Stimulated activated CD8-positive, alpha-beta memory T cell treated with anti-CD3 and anti-CD28 coated beads, Interleukin-2, amount 100 ng/mL, for 48 hours (primary cell): Measurements from ENCODE around the gene C1orf210.

Experiments used
- DNase-seq, 2 donors: peaks; one replicate each; pipeline ENCODE4 v3.0.0-alpha.2; 2020; ENCODE audit warnings: low read depth in 2 of 2

The C1orf210 gene

DNA sequence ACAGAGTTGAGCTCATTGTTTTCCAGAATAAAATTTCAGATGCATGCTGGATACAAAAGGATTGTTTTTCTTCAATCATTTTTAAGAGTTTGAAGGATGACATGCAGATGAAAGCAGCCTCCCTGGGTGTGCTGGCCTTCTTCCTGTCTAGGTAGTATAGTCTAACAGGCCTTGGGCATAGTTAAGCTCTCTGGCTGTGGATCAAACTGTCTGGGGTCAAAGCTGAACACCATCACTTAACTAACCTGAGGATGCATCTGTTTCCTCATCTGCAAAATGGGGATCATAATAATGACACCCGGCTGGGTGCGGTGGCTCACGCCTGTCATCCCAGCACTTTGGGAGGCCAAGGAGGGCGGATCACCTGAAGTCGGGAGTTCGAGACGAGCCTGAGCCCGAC is 9.4 kb upstream of the C1orf210 start:
- no peak for DNase-seq

DNA sequence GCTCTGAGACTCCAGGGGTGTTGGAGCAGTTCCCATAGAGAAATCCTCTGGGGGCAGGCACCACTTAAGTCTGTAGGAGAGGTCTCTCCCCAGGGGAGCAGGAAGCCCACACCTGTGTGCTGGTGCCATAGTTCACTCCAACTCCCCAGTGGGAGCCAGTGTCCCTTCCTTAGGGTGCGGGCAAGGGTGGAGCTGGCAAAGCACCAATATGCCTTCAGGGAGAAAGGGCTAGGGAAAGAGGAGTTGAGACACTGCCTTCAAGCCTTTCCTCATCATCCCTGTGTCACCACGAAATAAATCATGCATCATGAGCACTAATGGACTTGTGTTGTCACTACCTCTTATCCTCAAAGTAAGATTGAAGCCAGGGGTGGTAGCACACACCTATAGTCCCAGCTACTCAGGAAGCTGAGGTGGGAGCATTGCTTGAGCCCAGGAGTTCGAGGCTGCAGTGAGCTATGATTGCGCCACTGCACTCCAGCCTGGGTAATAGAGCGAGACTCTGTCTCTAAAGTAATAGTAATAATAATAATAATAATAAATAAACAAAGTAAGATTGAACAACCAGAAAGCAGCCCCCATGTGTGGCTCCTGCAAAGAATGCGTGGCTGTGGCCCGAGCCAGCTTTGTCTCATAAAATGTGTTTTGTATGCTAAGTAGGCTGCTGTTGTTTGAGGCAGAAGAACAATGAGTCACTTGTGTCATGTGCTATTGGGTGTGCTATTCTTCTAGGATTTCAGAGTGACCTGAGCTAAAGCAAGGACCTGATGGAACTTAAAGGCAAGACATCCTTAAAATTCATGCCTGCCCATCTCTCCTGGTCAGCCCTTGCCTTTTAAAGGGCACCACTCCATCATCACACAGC is 8.7 kb upstream of the C1orf210 start:
- no peak for DNase-seq

DNA sequence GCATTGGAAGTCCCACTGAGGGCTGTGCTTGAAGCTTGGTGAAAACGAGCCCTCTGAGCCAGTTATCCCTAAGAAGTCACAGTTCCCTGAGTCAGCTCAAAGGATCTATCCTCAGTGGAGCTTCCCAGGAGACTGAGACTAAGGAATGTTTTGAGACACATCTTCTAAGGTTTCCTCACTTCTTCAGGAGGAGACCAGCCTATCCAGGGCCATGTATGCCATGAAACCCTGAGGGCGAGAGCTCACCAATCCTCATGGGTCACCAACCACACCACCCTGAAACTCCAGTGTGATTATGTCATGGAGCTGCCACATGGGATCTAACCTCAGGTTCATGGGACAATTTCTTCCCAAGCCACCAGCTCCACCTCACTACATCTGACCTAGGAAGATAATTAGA is 7.8 kb upstream of the C1orf210 start:
- DNase-seq, result no peak

DNA sequence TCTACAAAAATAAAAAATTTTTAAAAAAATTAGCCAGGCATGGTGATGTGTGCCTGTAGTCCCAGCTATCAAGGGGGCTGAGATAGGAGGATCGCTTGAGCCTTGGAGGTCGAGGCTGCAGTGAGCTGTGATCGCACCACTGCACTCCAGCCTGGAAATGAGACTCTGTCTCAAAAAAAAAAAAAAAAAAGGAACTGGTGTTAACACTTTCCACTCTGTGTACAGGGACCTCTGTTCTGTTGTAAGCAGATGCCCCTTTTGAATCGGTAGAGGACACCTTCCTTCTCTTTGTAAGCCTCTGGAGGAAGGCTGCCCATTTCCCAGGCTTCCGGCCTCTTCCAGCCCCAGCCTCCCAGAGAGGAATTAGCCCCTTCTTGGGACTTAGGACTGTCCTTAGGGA is 7.3 kb upstream of the C1orf210 start:
- no peak for DNase-seq

DNA sequence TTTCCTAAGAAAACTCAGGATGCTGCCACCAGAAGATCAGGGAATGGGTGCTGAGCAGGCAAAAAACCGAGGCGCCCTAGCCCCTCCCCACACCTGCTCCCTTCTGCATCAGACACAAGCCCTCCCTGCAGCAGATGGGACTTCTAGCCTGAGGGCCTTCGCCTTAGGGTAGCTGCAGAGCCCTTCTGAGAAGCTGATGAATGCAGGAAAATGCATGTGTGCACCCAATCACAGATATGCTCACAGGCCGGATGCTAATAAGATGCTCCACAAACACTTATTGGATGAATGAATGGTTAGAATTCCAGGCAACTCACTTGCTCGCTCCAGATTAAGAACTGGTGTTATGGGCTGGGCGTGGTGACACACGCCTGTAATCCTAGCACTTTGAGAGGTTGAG is 6.8 kb upstream of the C1orf210 start:
- DNase-seq, result no peak

DNA sequence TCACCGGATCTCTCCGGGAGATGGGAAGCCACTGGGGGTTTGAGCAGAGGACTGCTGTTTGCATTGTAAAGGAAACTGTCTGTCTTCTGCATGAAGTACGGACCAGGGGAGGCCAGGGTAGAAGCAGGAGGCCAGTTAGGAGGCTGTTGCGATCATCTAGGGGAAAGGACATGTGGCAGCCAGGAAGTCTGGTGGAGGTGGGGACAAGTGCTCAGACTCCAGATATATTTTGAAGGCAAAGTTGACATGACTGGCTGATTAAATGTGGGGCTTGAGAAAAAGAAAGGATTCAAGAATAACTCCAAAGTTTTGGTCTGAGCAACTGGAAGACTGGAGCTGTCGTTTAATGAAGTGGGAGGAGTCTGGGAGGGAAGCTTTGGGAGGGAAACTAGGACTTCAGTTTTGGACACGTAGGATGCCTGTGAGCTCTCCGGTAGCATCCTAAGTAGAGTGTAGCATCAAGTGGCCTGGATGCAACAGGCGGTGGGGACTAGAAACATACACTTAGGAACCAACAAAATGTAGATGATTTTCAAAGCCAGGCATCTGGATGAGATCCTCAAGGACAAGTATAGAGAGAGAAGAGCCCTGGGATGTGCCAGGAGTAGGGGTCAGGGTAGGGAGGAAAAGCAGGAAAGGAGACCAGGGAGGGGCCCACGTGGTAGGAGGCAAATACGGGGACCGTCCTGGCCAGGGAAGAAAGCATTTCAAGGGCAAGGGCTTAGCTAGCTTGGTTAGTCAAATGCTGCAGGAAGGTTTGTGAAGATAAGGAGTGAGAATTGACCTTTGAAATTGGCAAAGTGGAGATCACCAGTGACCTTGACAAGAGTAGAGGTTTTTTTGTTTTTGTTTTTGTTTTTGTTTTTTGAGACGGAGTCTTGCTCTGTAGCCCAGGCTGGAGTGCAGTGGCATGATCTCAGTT is 3.7 kb upstream of the C1orf210 start:
- DNase-seq, result no peak

DNA sequence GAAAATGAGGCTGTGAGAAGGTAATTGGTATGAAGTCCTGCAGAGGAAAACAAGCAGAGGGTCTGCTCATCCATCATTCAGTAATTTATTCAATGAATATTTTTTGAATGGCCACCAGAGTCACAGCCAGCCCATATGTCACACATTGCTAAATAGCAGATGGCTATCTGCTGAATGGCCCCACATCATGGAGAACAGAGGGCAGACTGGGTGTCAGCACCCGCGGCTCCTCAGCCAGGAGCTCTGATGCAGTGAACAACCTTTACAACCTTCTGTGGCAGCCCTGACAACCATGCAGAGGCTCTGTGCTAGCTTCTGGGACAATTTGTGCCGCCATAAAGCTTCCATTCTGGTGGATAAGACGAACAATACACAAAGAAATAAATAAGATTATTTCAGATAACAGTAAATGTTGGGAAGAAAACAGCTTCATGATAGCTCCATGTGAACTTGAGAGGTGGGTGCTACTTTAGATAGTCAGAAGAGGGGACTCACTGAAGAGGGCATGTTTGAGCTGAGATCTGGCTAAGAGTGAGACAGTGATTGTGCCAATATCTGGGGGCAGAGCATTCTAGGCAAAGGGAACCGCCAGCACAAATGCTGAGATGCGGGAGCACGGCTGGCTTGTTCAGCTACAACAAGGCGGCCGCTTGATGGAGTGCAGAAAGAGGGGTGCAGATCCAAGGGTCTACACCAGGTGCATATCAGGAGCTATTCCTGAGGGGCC is 2.8 kb upstream of the C1orf210 start:
- no peak for DNase-seq

DNA sequence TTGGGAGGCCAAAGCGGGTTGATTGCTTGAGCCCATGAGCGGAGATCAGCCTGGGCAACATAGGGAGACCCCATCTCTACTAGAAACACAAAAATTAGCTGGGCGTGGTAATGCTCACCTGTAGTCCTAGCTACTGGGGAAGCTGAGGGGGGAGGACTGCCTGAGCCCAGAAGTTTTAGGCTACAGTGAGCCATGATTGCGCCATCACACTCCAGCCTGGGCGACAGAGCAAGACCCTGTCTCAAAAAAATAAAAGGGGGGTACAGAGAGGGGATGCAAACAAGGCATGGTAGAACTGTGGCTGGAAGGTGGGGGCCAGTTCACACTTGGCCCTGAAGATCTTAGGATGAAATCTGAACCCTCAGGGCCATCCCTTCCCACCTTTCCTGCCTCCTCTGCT is 1.2 kb upstream of the C1orf210 start:
- DNase-seq, result no peak

DNA sequence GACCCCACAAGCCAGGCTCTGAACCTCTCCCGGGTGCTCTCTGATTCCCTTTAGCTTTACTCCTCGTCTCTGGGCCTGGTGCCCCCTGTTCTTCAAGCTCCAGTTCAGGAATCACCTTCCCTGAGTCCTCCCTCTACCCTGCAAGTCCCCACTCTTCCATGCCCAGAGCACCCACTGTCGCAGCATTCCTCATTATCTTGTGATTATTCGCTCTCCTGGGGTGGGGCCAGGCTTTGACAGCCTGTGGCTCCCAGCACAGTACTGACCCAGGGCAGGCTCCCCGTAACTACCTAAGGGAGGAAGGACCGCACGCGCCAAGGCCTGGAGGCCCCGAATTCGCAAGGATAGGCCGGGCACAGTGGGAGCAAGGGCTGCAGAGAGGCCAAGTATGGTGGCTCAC is 734 bp upstream of the C1orf210 start:
- no peak for DNase-seq

DNA sequence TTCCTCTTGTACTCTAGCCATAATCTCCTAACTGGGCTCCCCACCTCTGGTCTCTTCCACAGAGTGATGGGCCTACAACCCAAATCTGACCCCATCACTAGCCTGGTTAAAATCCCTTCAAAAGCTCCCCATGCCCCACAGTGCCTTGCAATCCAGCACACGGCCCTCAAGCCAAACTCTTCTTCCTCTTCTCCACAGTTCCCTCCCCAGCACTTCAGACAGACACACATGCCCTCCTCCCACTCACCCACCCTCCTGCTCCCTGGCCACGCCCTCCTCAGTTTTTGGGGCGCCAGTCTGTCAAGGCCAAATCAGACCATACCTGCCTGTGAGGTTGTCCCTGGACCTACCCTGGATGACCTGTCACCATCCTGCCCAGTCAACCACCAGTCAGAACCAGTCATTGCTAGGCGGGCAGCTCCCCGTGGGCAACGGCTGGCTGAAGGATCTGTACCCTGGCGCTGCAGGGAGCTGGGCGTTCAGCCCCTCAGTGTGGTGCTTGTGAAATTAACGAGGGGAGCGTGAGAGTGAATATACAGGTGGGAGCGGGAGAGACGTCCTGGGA is 753 bp downstream of the C1orf210 start:
- DNase-seq, result no peak

DNA sequence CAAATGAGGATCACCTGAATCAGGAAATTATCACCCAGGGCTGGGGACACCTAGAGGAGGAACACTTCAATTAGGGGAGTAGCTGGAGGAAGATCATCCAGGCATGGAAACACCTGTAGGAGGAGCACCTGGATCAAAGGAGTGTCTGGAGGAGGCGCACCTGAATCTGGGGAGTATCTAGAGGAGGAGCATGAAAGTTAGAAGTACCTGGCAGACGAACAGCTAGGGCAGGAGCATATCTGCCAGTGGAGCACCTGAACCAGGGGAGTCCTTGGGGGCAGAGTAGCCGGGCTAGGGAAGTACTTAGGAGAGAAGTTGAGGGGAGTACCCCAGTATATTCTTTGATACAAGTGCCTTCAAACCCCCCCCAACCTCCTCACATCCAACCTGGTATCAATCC is 1.3 kb downstream of the C1orf210 start:
- no peak for DNase-seq

DNA sequence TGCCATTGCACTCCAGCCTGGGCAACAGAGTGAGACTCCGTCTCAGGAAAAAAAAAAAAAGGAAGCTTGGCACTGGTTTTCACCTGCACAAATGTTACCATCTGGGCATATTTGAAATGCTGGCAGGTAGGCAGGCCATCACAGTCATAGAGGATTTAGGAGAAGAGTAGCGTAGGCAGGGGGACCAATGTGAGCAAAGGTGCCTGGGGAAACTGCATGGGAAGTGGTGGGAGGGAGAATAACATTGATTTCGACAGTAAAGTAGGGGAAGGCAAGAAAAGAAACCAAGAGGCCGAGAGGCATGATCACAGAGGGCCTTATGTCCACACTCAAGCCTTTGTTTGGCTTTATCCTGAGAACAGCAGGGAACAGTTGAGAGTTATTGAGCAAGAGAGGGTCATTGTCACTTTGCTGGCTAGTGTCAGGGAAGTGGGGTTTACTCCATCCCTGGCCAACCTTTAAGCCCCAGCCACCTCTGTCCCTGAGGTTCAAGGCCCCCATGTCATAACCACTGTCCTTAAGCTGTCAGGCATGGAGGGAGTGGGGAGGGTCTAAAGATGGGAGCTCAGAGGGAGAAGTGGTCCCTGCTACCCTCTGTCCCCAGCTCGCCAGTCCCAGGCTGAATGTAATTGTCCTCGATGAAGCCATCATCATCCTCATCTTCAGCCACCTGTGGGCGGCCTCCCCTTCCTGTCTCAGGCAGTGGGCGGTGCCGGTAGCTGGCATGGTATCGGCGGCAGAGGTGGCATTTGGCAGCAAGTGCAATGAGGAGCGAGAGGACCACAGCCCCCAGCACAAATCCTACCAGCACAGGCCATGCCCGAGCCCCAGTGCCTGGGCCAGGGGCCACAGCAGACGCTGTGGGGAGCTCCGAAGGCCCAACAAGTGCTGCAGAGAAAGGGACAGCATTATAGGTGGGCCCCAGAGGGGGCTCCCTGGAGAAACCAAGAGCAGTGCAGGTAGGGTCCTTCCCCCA is 2.9 kb downstream of the C1orf210 start:
- no peak for DNase-seq

DNA sequence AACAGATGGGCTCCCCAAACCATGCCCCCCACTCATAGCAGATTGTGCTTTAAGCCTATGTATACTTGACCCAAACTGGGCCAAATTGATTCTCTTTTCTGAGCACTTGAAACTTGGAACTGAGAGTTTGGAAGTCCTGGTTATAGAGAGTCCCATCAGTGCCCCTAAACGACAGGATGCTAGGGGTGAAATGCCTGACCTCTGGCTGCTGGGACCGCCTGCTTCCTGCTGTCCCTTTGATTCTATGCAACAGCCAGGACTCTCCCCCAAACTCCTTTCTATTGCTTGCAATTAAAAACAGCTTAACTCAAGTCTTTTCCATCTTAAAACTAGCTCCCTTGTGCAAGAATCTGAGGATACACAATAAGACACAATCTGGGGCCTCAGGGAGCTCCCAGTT is 4.7 kb downstream of the C1orf210 start:
- no peak for DNase-seq

DNA sequence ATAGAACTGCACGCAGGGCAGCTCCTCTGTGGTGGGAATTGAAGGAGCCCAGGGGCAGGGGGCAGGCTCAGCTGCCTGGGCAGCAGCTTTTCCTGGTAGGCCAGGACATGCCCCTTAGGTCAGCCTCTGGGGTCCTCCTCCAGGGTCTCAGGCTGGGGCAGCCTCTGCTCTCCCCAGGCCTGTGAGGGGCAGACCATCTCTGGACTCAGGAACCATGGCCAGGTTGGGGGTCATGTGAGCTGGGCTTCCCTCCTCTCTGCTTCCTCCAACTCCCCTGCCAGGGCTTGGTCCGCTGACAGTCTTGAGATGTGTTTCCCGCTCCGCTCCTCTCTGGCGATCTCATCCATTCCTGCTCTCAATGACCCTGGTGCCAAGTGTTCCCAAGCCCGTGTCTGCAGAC is 5.7 kb downstream of the C1orf210 start:
- no peak for DNase-seq

DNA sequence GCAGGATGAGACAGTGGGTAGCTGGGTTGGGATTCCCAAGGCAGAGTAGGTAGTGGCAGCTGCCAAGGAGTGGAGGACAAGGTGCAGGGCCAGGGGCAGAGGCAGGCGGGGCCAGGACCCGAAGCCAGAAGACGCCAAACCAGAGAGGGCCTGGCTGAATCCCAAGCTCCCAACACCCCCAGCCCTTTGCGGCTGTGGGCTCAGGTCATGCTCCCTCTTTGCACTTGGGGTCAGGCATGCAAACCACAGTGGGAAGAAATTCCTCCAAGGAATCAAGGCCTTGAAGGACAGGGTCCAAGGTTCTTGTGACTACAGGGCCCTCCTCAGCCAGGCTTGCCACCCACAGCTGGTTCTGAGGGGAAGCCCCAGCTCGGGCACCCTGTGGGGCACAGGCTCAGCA is 6.2 kb downstream of the C1orf210 start:
- no peak for DNase-seq

DNA sequence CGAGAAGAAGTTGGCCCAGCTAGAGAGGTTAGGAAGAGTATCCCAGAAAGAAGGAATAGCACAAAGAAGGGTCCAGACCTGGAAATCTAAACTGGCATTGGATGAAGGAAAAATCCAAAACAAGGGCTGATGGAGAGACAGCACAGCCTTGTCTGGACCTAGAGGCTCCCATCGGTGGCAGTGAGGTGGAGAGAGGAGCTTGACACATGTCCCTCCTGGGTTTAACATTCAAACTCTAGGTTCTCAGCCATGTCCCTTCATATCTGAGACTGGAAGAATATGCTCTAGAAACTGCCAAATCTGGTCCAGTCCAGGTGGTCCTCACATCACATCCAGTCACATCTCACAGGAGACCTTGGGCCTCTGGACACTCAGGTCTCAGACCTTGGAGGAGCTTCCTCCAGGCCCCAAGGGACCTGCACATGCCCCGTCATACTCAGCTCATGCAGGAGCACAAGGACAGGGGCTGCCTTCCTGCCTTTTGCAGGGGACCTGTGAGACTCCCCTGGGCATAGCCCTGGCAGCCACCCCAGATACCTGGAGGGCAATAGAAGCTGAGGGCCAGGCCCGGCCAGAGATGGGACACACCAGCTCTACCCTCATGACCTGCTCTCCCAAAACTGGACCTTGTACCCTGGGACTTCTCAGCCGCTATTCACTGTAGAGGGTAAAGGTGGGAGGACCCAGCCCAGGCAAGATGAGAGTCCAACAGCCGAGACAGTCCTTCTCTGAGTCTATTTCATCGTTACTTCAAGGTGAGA is 8.1 kb downstream of the C1orf210 start:
- DNase-seq, result no peak

DNA sequence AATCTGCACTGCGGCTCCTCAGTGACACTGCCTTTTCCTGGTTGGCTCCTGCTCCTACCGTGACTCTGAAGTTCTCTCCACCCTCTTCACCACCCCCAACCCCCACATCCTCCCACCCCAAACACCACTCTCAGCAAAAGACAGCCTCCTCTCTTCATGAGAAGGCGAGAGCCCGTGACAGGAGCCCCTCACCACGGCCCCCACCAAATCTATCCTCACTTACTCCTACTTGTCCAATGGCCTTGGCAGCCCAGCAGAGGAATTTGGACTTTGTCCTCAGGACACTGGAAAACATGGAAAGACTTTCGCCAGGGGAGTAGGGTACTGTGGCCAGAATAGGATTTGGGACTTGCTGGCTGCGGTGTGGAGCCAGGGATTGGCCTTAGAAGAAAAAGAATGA is 8.7 kb downstream of the C1orf210 start:
- DNase-seq, result no peak

DNA sequence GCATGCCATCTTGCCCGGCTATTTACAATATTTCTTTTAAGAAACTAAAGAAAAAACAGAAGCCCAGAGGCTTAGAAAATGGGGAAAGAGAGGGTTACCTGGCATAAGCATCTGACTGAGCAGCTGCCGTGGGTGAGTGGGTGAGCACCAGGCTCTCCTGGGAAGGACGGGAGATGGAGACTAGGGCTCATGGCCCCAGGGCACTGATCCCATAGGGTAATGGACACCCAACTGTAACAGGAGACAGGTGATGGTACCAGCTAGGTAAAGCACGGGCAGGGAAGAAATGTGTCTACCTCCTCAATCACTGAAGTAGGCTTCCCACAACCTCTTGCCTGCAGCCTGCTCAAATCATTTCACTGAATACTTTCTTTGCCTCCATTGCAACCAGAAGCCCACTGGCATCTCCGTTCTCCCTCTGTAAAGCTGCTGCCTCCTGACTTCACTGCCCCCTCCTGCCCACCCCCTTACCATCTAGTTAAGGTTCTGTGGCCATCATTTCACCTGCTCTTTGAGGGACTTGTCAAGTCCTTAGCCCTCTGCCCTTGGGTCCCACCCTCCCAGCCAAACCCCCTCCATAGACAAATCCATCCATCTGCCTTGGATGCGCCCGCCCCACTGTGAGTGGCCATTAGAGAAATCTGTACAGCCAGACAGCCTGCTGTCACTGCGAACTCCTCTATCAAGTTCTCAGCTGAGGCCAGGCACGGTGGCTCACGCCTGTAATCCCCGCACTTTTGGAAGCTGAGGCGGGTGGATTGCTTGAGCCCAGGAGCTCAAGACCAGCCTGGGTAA is 9.4 kb downstream of the C1orf210 start:
- no peak for DNase-seq

DNA sequence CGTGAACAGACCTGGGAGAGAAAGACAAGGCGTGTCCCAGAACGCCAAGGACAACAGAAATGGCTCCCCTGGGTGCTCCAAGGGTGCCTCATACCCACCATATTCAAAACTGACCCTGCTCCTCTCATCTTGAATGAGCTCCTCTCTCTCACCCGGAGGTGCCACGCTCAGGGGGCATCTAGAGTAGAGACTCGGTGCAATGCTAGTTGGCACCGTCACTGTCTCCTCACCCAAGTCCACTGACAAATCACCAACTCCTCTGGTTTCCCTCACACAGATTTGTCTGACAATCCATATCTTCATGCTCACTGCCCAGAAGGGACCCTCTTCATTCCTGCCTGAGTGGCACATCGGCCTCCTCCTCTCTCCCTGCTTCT is 10.6 kb downstream of the C1orf210 start:
- no peak for DNase-seq
